HG02970 (cell line): ENCODE data around the gene RASSF5.

Source experiments
- ATAC-seq: cut with Tn5 transposase; IDR thresholded peaks from one replicate; pipeline ENCODE4 v1.9.1; 2021; ENCODE audit warnings: mild to moderate bottlenecking, moderate library complexity, moderate number of reproducible peaks; ENCODE audit not compliant: unreplicated experiment, low FRiP score

Gene RASSF5

GRCh38 chr1:206495493-206496046, 11.8 kb upstream of the RASSF5 start:
- ATAC-seq, result no peak

GRCh38 chr1:206496131-206496793, 11.1 kb upstream of the RASSF5 start:
- no peak for ATAC-seq

- ATAC-seq, result no peak
Observed at GRCh38 chr1:206497363-206497762, 10.0 kb upstream of the RASSF5 start.

GRCh38 chr1:206497774-206498173, 9.6 kb upstream of the RASSF5 start:
- ATAC-seq, result no peak

- ATAC-seq, result no peak
Observed at GRCh38 chr1:206498685-206499084, 8.6 kb upstream of the RASSF5 start.

GRCh38 chr1:206500046-206500445, 7.3 kb upstream of the RASSF5 start:
- no peak for ATAC-seq

GRCh38 chr1:206501881-206502280, 5.5 kb upstream of the RASSF5 start:
- ATAC-seq, result no peak

GRCh38 chr1:206502403-206502802, 4.9 kb upstream of the RASSF5 start:
- no peak for ATAC-seq

GRCh38 chr1:206502812-206503211, 4.5 kb upstream of the RASSF5 start:
- no peak for ATAC-seq

GRCh38 chr1:206503591-206504362, 3.6 kb upstream of the RASSF5 start:
- no peak for ATAC-seq

GRCh38 chr1:206504363-206504713, 3.0 kb upstream of the RASSF5 start:
- no peak for ATAC-seq

- ATAC-seq, result no peak
Observed at GRCh38 chr1:206505702-206506355, 1.5 kb upstream of the RASSF5 start.

GRCh38 chr1:206506405-206507283, 687 bp upstream of the RASSF5 start:
- peak; percentile 17 for ATAC-seq

- no peak for ATAC-seq
Observed at GRCh38 chr1:206508130-206508889, 979 bp downstream of the RASSF5 start.

- ATAC-seq, result no peak
Observed at GRCh38 chr1:206508956-206509355, 1.6 kb downstream of the RASSF5 start.

GRCh38 chr1:206509612-206510257, 2.4 kb downstream of the RASSF5 start:
- no peak for ATAC-seq

GRCh38 chr1:206510371-206510770, 3.0 kb downstream of the RASSF5 start:
- ATAC-seq, result no peak

- no peak for ATAC-seq
Observed at GRCh38 chr1:206511362-206512057, 4.2 kb downstream of the RASSF5 start.
